ENCODE measurements around the gene RNF220. TPM values are rescaled to one million over a fixed set of nuclear protein-coding genes. Genes with fewer than 3 reads are reported as not detected.
A peak's percentile ranks its signal among the peaks of the same experiment; 100 is the strongest.

RNF220 gene
- total and polyA plus RNA-seq, 2 of the 13 experiments (the other 11 are each of a cell fraction or from before 2014, with no cell fraction given): 48.2 to 72.1 TPM

GRCh38 chr1:44405031-44405797 lies at the start of gene RNF220 (continued):
- TF ChIP-seq MXD4 (CRISPR knock-in tag; IDR thresholded peaks at IDR 0.05) (no peak; the same call in 1 of the 2 replicates), GATAD1 (CRISPR knock-in tag; IDR thresholded peaks at IDR 0.05) (peak; percentile 56; the same call in 1 of the 2 replicates), ZNF20 (CRISPR knock-in tag; IDR thresholded peaks at IDR 0.05) (no peak), DRAP1 (CRISPR knock-in tag; IDR thresholded peaks at IDR 0.05) (peak; percentile 66), MLLT10 (CRISPR knock-in tag; IDR thresholded peaks at IDR 0.05) (no peak), CREM (IDR thresholded peaks at IDR 0.05) (peak; percentile 41; the same call in 1 of the 2 replicates), CREM (CRISPR knock-in tag; IDR thresholded peaks at IDR 0.05) (no peak), ZNF552 (CRISPR knock-in tag; IDR thresholded peaks at IDR 0.05; ENCODE audit: borderline replicate concordance) (no peak), POGZ (CRISPR knock-in tag; IDR thresholded peaks at IDR 0.05) (0 out of 2 replicates have a peak, but pooled peaks have one; percentile 41), TMF1 (CRISPR knock-in tag; IDR thresholded peaks at IDR 0.05; ENCODE audit: low read depth) (no peak), POLR2AphosphoS2 (IDR thresholded peaks at IDR 0.05; ENCODE audit: low read depth, low read length) (no peak), XBP1 (CRISPR knock-in tag; IDR thresholded peaks at IDR 0.05) (no peak), HOXD1 (CRISPR knock-in tag; IDR thresholded peaks at IDR 0.05) (no peak), SOX13 (IDR thresholded peaks at IDR 0.05) (0 out of 2 replicates have a peak, but pooled peaks have one; percentile 27), SOX13 (CRISPR knock-in tag; conservative IDR thresholded peaks at IDR 0.05 in 1 of 2, IDR thresholded peaks at IDR 0.05 in 1 of 2) (0 out of 4 replicates have a peak, but pooled peaks of 1 of the 2 experiments have one; percentile 26), ZNF225 (CRISPR knock-in tag; IDR thresholded peaks at IDR 0.05) (no peak), ZNF564 (CRISPR knock-in tag; IDR thresholded peaks at IDR 0.05) (peak; percentile 77; the same call in 1 of the 2 replicates), FOXA3 (CRISPR knock-in tag; IDR thresholded peaks at IDR 0.05) (peak; percentile 37; the same call in 1 of the 2 replicates), ZNF264 (CRISPR knock-in tag; IDR thresholded peaks at IDR 0.05) (no peak), PCBP1 (IDR thresholded peaks at IDR 0.05; ENCODE audit: borderline replicate concordance, low read depth, low read length) (0 out of 2 replicates have a peak, but pooled peaks have one; percentile 10), HOXA3 (CRISPR knock-in tag; IDR thresholded peaks at IDR 0.05) (peak; percentile 61), ZNF776 (CRISPR knock-in tag; IDR thresholded peaks at IDR 0.05) (no peak), RBFOX2 (IDR thresholded peaks at IDR 0.05; ENCODE audit: low read depth, low read length) (peak; percentile 61)
- TF ChIP-seq, protein P1, sequence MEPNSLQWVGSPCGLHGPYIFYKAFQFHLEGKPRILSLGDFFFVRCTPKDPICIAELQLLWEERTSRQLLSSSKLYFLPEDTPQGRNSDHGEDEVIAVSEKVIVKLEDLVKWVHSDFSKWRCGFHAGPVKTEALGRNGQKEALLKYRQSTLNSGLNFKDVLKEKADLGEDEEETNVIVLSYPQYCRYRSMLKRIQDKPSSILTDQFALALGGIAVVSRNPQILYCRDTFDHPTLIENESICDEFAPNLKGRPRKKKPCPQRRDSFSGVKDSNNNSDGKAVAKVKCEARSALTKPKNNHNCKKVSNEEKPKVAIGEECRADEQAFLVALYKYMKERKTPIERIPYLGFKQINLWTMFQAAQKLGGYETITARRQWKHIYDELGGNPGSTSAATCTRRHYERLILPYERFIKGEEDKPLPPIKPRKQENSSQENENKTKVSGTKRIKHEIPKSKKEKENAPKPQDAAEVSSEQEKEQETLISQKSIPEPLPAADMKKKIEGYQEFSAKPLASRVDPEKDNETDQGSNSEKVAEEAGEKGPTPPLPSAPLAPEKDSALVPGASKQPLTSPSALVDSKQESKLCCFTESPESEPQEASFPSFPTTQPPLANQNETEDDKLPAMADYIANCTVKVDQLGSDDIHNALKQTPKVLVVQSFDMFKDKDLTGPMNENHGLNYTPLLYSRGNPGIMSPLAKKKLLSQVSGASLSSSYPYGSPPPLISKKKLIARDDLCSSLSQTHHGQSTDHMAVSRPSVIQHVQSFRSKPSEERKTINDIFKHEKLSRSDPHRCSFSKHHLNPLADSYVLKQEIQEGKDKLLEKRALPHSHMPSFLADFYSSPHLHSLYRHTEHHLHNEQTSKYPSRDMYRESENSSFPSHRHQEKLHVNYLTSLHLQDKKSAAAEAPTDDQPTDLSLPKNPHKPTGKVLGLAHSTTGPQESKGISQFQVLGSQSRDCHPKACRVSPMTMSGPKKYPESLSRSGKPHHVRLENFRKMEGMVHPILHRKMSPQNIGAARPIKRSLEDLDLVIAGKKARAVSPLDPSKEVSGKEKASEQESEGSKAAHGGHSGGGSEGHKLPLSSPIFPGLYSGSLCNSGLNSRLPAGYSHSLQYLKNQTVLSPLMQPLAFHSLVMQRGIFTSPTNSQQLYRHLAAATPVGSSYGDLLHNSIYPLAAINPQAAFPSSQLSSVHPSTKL (CRISPR knock-in tag; IDR thresholded peaks at IDR 0.05): peak; percentile 58
- TF ChIP-seq, protein P2, sequence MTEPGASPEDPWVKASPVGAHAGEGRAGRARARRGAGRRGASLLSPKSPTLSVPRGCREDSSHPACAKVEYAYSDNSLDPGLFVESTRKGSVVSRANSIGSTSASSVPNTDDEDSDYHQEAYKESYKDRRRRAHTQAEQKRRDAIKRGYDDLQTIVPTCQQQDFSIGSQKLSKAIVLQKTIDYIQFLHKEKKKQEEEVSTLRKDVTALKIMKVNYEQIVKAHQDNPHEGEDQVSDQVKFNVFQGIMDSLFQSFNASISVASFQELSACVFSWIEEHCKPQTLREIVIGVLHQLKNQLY (CRISPR knock-in tag; IDR thresholded peaks at IDR 0.05): no peak; the same call in 1 of the 2 replicates
- TF ChIP-seq, protein P3, sequence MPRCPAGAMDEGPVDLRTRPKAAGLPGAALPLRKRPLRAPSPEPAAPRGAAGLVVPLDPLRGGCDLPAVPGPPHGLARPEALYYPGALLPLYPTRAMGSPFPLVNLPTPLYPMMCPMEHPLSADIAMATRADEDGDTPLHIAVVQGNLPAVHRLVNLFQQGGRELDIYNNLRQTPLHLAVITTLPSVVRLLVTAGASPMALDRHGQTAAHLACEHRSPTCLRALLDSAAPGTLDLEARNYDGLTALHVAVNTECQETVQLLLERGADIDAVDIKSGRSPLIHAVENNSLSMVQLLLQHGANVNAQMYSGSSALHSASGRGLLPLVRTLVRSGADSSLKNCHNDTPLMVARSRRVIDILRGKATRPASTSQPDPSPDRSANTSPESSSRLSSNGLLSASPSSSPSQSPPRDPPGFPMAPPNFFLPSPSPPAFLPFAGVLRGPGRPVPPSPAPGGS (CRISPR knock-in tag; IDR thresholded peaks at IDR 0.05): no peak
